Endometrial microvascular endothelial cells (primary cell): ENCODE data around the gene FBLN2. TPM values are rescaled to one million over a fixed set of nuclear protein-coding genes. Genes with fewer than 3 reads are reported as not detected.
"Not testable (repeated sequence)": the region's sequence is repeated elsewhere in the genome, so short reads cannot be mapped to it uniquely, and the experiment has no call there.

ENCODE experiments used
- in situ Hi-C: cut with HindIII; loops from 2 replicates; pipeline ENCODE4 v1.10.0; 2017; ENCODE audit warnings: low sequenced_read_pairs, low pct_unique_long_range_greater_than_20kb; ENCODE audit errors: inconsistent ontology term
- total RNA-seq: library from RNA; depleted of rRNA; stranded (reverse); fragments of >200 nt; gene quantifications from one replicate; pipeline ENCODE4 v1.2.3, GENCODE V29; 2015; ENCODE audit errors: inconsistent ontology term

Gene FBLN2
- total RNA-seq, 1 donor from 2014 or later = 0.37 TPM

DNA sequence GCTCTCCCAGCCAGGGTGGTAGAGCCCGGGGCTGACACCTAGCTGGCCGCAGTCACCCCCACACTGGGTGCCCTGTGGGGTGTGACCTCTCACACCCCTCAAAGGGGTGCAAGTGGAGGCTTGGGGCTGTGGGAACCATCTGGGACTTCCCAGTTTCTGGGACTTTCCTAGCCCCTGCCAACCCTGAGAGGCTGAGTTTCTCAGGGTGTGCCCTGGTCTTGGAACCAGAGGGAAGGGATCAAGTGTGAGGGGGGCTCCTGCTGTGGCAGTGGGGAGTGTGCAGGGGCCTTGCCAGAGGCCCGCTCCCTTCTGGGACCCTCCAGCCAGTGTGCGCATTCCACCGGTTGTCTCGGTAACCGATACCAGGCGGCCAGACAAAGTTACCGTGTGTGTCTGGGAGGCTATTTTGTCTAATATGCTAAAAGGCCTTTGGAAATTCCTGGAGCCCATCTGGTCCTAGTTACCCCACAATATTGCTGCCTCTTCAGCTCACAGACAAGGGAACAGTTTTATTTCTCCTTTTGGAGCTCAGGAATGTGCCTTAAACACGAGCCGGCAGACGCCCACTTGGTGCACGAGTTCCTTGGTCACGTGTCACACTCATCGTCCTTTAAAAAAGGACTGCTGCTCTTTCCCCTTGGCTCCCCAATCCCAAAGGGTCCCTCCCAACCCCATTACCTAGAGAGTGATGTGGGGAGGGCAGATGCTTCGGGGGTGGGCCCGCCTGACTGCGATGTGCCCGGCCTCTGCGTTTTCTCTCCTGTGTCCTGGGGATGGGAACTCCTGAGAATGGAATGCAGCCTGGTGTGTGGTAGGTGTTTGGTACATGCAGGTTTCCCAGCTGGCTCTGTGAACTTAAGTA is 35.6 kb upstream of the FBLN2 start:
- in situ Hi-C loops = loop anchor here (10.0 kb wide), 1 partner anchor 132 kb away; no protein-coding TSS in a partner anchor

GRCh38 chr3:13513913-13514517 is 34.9 kb upstream of the FBLN2 start:
- in situ Hi-C loops = loop anchor here (10.0 kb wide), 1 partner anchor 131 kb away; no protein-coding TSS in a partner anchor

GRCh38 chr3:13514639-13515435 is 34.1 kb upstream of the FBLN2 start:
- in situ Hi-C loops = loop anchor here (10.0 kb wide), 1 partner anchor 130 kb away; no protein-coding TSS in a partner anchor

GRCh38 chr3:13515786-13516759 is 32.9 kb upstream of the FBLN2 start:
- in situ Hi-C loops = loop anchor here (10.0 kb wide), 1 partner anchor 129 kb away; no protein-coding TSS in a partner anchor

DNA sequence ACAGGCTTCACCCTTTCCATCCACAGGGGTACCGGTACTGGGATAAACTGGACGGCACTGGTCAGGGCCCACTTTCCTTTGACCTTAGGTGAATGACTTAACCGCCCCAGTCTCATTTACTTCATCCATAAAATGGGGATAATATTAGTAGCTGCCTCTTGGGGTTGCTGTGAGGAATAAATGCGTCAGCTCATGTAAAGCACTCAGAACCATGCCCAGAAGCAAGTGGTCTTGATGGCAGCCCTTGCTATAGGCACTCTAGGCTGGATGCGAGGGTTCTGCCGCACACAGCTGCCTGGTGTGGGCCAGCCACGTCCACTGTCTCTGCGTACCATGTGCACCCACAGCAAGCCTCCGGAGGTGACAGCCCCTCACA is 32.2 kb upstream of the FBLN2 start:
- in situ Hi-C loops = loop anchor here (10.0 kb wide), 1 partner anchor 128 kb away; no protein-coding TSS in a partner anchor

DNA sequence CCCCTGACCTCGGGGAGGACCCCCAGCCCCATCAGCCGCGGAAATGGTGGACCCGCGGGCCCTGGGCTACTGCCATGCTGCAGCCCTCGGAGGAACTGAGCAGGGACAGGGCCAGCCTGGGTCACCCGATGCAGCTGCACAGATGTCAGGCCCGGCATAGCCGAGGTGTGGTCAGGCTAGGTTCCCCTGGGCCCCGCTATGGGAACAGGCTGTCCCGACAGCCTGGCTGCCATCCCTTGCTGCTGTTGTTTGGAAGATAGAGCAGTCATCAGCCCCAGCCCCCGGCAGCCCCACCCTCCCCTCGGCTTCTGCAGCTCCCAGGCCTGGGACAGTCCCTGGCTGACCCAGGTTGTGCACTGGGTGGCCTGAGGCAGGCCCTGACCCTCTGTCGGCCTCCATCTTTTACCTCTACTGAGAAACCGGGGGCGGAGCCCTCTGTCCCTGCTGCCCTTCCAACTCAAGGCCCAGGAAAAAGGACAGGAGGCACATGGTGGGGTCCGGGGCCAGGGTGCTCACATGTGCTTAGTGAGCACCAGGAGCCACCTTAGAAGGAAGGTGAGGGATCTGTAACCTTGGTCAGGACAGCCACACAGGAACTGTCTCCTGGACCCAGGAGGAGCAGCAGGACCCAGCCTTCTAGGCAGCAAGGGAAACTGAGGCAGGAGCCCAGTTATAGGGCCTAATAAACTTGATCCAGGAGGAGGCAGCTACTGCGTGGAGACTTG is 31.5 kb upstream of the FBLN2 start:
- in situ Hi-C loops = loop anchor here (10.0 kb wide), 1 partner anchor 127 kb away; no protein-coding TSS in a partner anchor

- in situ Hi-C loops = loop anchor here (10.0 kb wide), 1 partner anchor 126 kb away; no protein-coding TSS in a partner anchor
These were observed 30.4 kb upstream of the FBLN2 start for GRCh38 chr3:13518516-13518953.

DNA sequence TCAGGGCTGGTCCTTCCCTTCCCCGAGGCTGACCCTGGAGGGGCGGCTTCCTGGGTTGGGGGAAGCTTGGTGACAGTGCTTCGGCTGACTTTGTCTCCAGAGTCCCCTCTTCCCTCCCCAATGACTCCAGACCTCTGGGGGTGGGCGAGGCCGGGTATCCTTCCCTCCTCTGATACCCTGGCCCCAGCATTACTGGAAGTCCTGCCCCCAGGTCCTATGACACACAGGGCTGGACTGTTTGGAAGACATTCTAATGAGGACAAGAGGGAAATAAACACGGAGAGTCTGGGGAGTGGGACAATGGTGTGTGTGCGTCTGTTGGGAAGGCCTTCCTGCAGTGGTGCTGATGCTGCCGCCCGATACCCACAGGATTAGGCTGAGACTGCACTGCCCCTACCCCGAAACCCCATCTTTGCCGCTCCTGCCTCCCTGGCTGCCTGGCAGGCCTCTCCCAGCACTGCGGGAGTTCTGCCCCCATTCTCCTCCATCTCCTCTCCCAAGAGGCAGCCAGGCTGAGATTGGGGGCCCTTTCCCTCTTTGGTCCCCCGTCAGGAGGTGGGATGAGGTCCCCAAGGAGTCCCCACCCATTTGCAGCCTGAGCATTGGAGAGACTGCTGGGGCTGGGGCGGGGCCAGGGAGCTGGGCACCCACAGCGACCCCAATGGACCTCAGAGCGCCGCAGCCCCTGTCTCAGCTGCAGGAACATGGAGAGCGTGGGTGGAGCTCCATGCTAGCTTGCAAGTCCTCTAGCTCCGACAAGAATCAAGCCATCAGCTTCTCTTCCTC is 29.7 kb upstream of the FBLN2 start:
- in situ Hi-C loops = loop anchor here (10.0 kb wide), 1 partner anchor 126 kb away; no protein-coding TSS in a partner anchor

DNA sequence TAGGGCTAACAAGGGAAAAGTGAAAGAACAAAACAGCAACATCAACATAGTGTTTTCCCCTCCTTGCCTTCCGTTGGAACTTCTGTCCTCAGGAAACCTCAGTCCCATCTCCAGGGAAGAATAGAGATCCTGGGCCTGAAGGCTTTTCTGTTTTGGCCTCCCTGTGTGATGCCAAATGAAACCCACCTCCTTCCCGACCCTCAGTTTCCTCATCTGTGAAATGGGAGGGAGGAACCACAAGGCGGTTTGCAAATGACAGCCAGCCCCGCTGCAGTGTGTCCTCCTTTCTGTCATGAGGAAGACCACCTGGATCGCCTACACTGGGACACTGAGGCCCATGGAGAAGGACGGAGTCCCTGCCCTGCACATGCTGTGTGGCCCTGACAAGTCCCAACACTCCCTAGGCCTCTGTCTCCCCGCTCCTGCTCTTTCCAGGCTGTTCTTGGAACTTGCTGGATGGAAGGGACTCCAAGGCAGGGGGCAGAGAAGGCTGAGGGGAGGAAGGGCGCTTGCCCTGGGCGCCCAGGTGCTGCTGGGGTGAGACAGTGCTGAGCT is 28.5 kb upstream of the FBLN2 start:
- in situ Hi-C loops = no loop called here

DNA sequence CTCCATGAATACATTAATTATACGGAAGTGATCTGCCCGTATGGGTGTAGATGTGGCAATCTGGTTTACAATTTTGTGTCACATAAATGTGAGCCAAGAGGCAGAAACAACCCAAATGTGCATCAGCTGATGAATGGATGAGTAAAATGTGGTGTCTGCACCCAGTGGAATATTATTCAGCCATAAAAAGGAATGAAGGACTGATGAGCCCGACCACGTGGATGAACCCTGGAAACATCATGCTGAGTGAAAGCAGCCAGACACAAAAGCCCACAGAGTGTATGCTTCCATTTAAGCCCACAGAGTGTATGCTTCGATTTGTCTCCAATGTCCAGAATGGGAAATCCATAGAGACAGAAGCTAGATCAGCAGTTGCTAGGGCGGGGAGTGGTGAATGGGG is 27.6 kb upstream of the FBLN2 start:
- in situ Hi-C loops = no loop called here

DNA sequence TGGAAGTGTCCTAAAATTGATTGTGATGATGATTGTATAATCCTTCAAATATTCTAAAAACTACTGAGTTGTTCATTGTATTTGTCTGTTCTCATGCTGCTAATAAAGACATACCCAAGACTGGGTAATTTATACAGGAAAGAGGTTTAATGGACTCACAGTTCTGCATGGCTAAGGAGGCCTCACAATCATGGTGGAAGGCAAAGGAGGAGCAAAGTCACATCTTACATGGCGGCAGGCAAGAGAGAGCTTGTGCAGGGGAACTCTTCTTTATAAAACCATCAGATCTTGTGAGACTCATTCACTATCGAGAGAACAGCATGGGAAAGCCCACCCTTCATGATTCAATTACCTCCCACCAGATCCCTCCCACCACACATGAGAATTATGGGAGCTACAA is 27.2 kb upstream of the FBLN2 start:
- in situ Hi-C loops = not testable (repeated sequence)

- in situ Hi-C loops = no loop called here
These were observed 26.7 kb upstream of the FBLN2 start for GRCh38 chr3:13522236-13522635.

- in situ Hi-C loops = no loop called here
These were observed 23.8 kb upstream of the FBLN2 start for GRCh38 chr3:13524979-13525669.

DNA sequence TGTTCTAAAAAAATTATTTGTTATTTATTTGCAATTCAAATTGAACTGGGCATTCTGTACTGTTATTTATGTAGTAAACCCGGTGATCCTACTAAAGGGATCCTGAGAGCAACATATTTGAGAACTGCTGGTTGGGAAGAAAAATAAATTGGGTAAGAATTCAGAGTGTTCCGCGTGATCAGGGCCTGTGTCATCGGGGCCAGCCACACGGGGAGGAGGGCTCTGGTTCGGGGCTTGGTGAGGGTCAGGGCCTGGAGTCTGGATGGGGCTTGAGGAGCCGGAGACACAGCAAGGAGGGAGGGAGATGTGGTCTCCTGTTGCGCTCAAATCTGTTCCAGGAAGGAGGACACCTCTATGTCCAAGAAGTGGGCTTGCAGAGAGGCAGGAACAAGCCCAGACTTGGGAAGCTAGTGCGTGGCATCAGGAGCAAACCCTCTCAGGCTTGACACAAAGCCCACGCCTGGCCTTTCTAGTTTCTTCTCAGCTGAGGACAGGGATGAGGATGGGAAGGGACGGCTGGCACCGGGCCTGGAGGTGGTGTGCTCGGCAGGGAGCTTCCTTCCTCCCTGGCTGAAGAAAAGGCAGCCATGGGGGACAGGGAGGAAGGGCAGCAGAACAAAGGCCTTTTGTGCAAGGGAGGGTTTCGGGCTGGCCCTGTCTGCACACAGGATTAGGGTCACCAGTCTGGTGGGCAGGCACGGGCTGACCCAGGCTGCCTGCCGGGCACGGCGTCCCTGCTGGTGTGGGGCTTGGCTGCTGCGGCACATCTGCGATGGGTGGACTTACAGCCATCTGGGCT is 22.9 kb upstream of the FBLN2 start:
- in situ Hi-C loops = no loop called here

DNA sequence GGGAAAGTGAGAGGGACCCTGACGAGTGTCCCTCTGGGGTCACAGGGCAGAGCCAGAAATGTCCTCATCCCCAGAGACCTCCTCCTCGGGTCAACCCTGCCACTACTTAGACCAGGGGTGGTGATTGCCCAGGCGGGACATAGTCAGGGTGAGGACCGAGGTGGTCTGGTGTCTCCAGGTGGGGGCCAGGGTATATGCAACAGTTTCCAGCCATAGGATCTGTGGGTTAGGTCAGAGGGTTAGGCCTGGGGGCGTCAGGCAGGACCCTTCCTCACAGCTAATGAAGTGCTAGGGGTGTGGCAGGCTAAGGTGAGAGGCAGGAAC is 22.3 kb upstream of the FBLN2 start:
- in situ Hi-C loops = no loop called here
